Epithelial cell of proximal tubule (primary cell): ENCODE measurements around the gene PHACTR2. TPM values are rescaled to one million over a fixed set of nuclear protein-coding genes. Genes with fewer than 3 reads are reported as not detected.
"Not testable (repeated sequence)": the region's sequence is repeated elsewhere in the genome, so short reads cannot be mapped to it uniquely, and the experiment has no call there.

Experiments used
- DNase-seq: peaks from one replicate; pipeline ENCODE4 v3.0.0-alpha.2; 2011; ENCODE audit warnings: low read depth
- H3K4me3 ChIP-seq: 2 replicates; pipeline ENCODE4 v1.5.1; 2011; ENCODE audit warnings: low read depth, mild to moderate bottlenecking, low read length
- total RNA-seq: library from RNA; depleted of rRNA; stranded (reverse); fragments of >200 nt; gene quantifications from 2 replicates; pipeline ENCODE4 v1.2.3, GENCODE V29; 2015
- TF ChIP-seq, protein P1 (sequence below): conservative IDR thresholded peaks from 2 replicates; pipeline ENCODE4 v1.5.1; 2012; ENCODE audit warnings: low read depth, mild to moderate bottlenecking, low read length

PHACTR2 gene
- total RNA-seq, 1 donor from 2014 or later, result 13.8 TPM

DNA sequence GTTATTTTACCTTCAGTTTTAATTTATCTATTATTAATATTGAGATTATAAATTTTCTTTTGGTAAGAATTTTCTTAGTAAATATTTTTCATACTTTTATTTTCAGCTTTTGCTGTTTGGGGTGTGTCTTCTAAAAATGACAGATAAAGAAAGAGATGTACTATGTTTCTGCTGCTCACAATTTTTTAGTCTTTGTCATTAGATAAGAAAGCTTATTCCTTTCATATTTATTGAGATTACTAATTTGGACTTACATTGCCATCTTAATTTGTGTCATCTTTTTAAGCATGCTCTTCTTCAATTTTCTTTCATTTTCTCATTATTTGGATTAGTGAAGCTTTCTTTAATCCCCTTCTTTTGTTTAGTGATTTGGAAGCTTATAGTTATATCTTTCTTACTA, 13.6 kb upstream of the PHACTR2 start:
- TF ChIP-seq, protein P1, sequence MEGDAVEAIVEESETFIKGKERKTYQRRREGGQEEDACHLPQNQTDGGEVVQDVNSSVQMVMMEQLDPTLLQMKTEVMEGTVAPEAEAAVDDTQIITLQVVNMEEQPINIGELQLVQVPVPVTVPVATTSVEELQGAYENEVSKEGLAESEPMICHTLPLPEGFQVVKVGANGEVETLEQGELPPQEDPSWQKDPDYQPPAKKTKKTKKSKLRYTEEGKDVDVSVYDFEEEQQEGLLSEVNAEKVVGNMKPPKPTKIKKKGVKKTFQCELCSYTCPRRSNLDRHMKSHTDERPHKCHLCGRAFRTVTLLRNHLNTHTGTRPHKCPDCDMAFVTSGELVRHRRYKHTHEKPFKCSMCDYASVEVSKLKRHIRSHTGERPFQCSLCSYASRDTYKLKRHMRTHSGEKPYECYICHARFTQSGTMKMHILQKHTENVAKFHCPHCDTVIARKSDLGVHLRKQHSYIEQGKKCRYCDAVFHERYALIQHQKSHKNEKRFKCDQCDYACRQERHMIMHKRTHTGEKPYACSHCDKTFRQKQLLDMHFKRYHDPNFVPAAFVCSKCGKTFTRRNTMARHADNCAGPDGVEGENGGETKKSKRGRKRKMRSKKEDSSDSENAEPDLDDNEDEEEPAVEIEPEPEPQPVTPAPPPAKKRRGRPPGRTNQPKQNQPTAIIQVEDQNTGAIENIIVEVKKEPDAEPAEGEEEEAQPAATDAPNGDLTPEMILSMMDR, result no peak
- DNase-seq, result no peak
- no peak overlapping the region for H3K4me3 ChIP-seq

DNA sequence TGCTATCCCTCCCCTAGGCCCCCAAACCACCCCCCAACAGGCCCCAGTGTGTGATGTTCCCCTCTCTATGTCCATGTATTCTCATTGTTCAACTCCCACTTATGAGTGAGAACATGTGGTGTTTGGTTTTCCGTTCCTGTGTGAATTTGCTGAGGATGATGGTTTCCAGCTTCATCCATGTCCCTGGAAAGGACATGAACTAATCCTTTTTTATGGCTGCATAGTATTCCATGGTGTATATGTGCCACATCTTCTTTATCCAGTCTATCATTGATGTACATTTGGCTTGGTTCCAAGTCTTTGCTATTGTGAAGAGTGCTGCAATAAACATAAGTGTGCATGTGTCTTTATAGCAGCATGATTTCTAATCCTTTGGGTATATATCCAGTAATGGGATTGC, 11.8 kb upstream of the PHACTR2 start:
- H3K4me3 ChIP-seq, DNase-seq: not testable (repeated sequence)

DNA sequence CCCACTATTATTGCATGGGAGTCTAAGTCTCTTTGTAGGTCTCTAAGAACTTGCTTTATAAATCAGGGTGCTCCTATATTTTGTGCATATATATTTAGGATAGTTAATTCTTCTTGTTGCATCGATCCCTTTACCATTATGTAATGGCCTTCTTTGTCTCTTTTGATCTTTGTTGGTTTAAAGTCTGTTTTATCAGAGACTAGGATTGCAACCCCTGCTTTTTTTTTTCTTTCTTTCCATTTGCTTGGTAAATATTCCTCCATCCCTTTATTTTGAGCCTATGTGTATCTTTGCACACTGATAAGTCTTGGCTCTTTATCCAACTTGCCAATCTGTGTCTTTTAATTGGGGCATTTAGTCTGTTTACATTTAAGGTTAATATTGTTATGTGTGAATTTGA, 8.3 kb upstream of the PHACTR2 start:
- not testable (repeated sequence) for DNase-seq, H3K4me3 ChIP-seq

DNA sequence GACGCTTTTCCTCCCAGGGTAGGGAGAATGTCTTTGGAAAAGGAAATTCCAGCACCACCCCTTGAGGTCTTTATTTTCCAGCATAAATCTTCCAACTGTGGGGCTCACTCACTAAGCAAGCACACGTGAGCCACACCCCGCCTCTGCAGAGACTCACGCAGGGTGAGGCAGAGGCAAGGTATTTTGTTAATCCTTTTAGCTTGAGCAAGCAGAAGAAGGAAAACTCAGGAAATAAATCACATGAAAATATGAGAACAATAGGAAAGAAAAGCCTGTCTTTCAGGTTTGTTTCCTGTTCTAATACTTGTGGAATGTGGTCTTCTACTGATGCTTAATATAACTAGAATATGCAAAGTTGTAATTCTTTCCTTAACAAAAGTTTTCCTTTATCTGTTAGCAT, 4.1 kb upstream of the PHACTR2 start:
- TF ChIP-seq, protein P1, result no peak
- DNase-seq, result no peak
- no peak overlapping the region for H3K4me3 ChIP-seq

DNA sequence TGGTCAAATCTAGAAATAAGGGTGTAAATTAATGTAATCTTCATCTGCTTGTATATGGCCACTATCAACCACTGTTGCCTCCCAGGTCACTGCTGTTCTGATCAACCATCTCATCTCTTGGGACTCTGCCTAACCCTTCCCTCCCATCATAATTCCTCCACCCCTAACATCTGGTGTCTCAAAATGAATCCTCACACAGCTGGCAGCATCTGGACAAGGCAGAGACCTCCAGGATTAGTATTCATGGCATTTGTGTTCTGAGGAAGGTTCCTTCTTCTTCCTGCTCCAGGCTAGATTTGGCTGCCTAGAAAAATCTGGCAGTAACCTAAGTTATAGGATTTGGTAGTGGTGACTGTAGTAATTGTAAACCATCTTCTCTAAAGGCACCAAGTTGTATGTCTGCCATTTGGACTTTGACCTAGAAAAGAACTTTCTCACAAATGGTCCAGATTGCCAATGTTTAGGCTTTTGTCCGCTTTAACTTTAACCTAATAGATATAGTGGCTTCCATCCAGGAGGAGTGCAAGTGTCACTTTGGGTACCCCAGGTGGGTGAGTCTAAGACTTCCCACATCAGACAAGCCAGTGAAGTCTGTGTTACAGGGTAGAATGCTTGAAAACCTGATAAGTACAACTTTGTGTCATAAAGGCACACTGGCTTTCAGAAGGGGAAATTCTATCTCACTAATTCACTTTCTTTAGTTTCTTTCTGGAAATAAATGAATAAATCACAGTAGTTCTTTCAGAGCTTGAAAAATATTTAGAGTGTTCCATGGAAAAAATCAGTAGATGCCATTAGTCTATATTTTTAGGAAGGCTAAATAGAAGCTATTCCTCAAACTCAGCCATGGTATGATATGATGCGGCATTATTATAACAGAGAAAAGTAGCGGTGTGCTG, 3.0 kb upstream of the PHACTR2 start:
- TF ChIP-seq, protein P1, result no peak
- DNase-seq, result no peak
- H3K4me3 ChIP-seq, result no peak overlapping the region

DNA sequence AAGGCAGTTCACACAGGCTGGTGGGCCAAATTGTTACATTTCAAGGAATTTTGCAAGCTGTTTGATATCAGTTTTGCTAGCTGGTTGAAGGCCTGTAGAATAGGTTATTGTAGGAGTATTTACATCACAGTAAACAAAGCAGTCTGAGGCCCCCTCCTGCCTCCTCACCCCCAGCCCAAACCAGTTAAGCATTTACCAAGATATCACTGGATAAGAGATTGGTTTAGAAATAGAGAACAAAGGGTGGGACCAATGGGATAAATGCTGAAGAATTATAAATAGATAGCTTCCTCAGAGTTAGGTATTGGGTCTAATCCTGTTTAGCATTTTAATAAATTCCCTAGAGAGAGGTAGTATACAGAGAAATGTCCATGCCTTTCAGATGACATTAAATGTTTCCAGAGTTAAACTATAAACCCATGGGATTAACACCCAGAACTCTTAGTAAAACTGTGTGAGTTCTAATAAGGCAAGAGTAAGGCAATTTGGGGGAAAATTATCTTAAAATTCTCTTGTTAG, 2.3 kb upstream of the PHACTR2 start:
- DNase-seq, result no peak
- TF ChIP-seq, protein P1, result no peak
- no peak overlapping the region for H3K4me3 ChIP-seq

DNA sequence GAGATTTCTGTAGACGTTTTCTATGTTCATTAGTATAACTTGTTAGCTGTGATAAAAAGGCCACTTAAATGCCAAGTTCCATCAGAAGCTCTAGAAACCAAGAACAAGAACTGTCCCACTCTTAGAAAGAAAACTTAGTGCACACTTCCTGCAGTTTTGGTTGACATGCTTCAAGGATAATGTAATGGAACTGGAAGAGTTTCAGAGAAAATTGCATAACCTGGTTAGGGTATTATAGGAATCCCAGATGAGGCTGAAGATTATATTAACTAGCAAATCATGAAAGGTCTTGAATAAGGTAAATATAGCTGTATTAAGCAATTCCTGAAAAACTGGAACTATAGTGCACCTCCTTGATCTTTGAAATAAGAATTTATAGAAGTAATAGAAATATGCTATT, 1.8 kb upstream of the PHACTR2 start:
- TF ChIP-seq, protein P1, result no peak
- no peak for DNase-seq
- no peak overlapping the region for H3K4me3 ChIP-seq

DNA sequence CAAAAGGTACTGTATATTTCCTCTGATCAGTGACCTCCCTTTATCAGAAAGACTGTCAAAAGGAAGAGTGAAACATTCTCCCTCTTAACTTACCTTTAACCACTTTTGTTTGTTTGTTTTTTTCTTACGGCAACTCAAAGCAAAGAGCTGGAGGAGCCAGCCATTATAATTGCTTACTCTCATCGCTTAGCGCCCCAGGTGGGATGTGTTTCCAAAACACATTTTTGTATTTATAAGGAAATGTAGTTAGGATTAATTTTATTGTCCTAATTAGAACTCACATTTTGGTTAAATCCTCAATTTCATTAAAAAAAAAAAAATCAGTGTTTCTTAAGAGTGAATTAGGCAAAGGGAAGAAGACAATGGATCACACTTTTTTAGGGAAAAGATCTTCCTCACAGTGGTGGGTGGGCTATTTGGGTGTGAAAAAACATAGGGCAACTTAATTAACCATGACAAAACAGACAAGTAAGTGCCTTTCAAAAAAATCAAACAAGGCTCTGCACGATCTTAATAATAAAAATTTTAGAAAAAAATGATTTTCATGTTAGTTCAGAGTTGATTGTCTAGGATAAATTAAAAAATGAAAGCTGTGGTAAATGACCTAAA, 1.2 kb upstream of the PHACTR2 start:
- TF ChIP-seq, protein P1, result no peak
- no peak overlapping the region for H3K4me3 ChIP-seq
- no peak for DNase-seq
